GF-D8 (cell line): ENCODE results near the gene RAB35.

Source experiments
- DNase-seq: peaks from one replicate; lab custom pipeline; 2025; lab: John Stamatoyannopoulos, UW

RAB35 gene

GRCh38 chr12:120103371-120103770, 13.2 kb downstream of the RAB35 start:
- DNase-seq: no peak

GRCh38 chr12:120103044-120103338, 13.6 kb downstream of the RAB35 start:
- no peak for DNase-seq

- DNase-seq: no peak
These were observed 14.1 kb downstream of the RAB35 start for GRCh38 chr12:120102189-120103043.

- DNase-seq: no peak
These were observed 14.9 kb downstream of the RAB35 start for GRCh38 chr12:120101617-120102016.

- no peak for DNase-seq
These were observed 15.4 kb downstream of the RAB35 start for GRCh38 chr12:120101182-120101581.

- DNase-seq: no peak
These were observed 15.9 kb downstream of the RAB35 start for GRCh38 chr12:120100630-120101029.

- no peak for DNase-seq
These were observed 16.8 kb downstream of the RAB35 start for GRCh38 chr12:120099738-120100137.

GRCh38 chr12:120098756-120099470, 17.6 kb downstream of the RAB35 start:
- no peak for DNase-seq

- DNase-seq: no peak
These were observed 19.8 kb downstream of the RAB35 start for GRCh38 chr12:120096671-120097202.

GRCh38 chr12:120095736-120096135, 20.8 kb downstream of the RAB35 start:
- DNase-seq: no peak

GRCh38 chr12:120095331-120095730, 21.2 kb downstream of the RAB35 start:
- DNase-seq: no peak

GRCh38 chr12:120094485-120094884, 22.1 kb downstream of the RAB35 start:
- DNase-seq: no peak

GRCh38 chr12:120093592-120094355, 22.8 kb downstream of the RAB35 start:
- DNase-seq: no peak

- no peak for DNase-seq
These were observed 23.3 kb downstream of the RAB35 start for GRCh38 chr12:120093336-120093591.

GRCh38 chr12:120092551-120093335, 23.8 kb downstream of the RAB35 start:
- no peak for DNase-seq

- DNase-seq: no peak
These were observed 25.0 kb downstream of the RAB35 start for GRCh38 chr12:120091371-120092090.

- no peak for DNase-seq
These were observed 25.8 kb downstream of the RAB35 start for GRCh38 chr12:120090626-120091295.

- DNase-seq: no peak
These were observed 26.3 kb downstream of the RAB35 start for GRCh38 chr12:120090206-120090605.

- DNase-seq: no peak
These were observed 26.8 kb downstream of the RAB35 start for GRCh38 chr12:120089796-120090195.

GRCh38 chr12:120089105-120089504, 27.4 kb downstream of the RAB35 start:
- DNase-seq: no peak
